Measurements from ENCODE around the gene GRHPR. TPM values are rescaled to one million over a fixed set of nuclear protein-coding genes. Genes with fewer than 3 reads are reported as not detected.

GRHPR gene
- total and polyA plus RNA-seq, 2 of the 4 experiments (the other 2 are of a cell fraction), result 182 to 191 TPM

GRCh38 chr9:37428345-37428744 lies 5.8 kb downstream of the GRHPR start:
- Histone ChIP-seq H3K18ac (ENCODE audit: low read depth, low read length) (no peak overlapping the region), H2AK9ac (replicated peaks; ENCODE audit: low read depth, low read length, poor library complexity) (no peak overlapping the region), H3K36me3 (ENCODE audit: control insufficient read depth, insufficient read depth, low read length) (peaks cover 45% of the 10 kb centered on the region), H3K4ac (ENCODE audit: low read depth, low read length) (no peak overlapping the region), H2BK15ac (ENCODE audit: low read depth, low read length) (no peak overlapping the region), H3K14ac (replicated peaks; ENCODE audit: low read depth, low read length) (no peak overlapping the region), H4K20me1 (ENCODE audit: insufficient read depth, low read length) (peaks cover 27% of the 10 kb centered on the region), H3K9me3 (ENCODE audit: control insufficient read depth, insufficient read depth, low read length) (no peaks in the 10 kb centered on the region), H3K56ac (ENCODE audit: extremely low read depth, insufficient read depth, low read length) (no peak overlapping the region), H3K79me1 (ENCODE audit: low read depth in 1 of 2, low read length in 2 of 2) (peaks cover 18 to 40% of the 10 kb centered on the region in 2 experiments), H3K27me3 (ENCODE audit: control insufficient read depth, insufficient read depth, low read length) (no peaks in the 10 kb centered on the region), H2AK5ac (ENCODE audit: low read depth, low read length) (no peak overlapping the region), H3K23ac (ENCODE audit: low read depth, low read length) (no peak overlapping the region), H2BK120ac (ENCODE audit: low read depth, low read length) (no peak overlapping the region), H3K4me2 (ENCODE audit: low read depth, low read length) (no peak overlapping the region), H3K4me1 (ENCODE audit: control insufficient read depth, insufficient read depth, low read length) (peaks cover 5% of the 10 kb centered on the region), H3K9me1 (ENCODE audit: insufficient read depth, low read length) (peaks cover 16% of the 10 kb centered on the region), H2BK5ac (ENCODE audit: low read depth, low read length, poor library complexity, severe bottlenecking) (no peak overlapping the region), H4K91ac (ENCODE audit: insufficient read depth, low read depth, low read length) (no peak overlapping the region), H3K4me3 (ENCODE audit: insufficient read depth, low read depth, low read length) (no peak overlapping the region), H4K5ac (ENCODE audit: low read depth, low read length) (no peak overlapping the region), H2AFZ (replicated peaks; ENCODE audit: low read length, poor library complexity) (no peak overlapping the region), H2BK20ac (ENCODE audit: low read depth, low read length) (no peak overlapping the region), H3K9ac (ENCODE audit: low read depth, low read length) (no peak overlapping the region), H4K8ac (ENCODE audit: low read depth in 2 of 2, low read length in 2 of 2) (no peak overlapping the region), H3K27ac (ENCODE audit: insufficient read depth, low read length) (no peak overlapping the region)
- intact Hi-C loops (cut with micrococcal nuclease) (no loop called here), in situ Hi-C loops (cut with MboI; ENCODE audit: low sequenced_read_pairs) (no loop called here), dilution Hi-C loops (cut with HindIII; ENCODE audit: low sequenced_read_pairs, unreplicated experiment) (no loop called here)
- no peak for TF ChIP-seq RCOR1 (IDR thresholded peaks at IDR 0.05; ENCODE audit: insufficient replicate concordance, low read length)
- no peak for TF ChIP-seq POLR2A (IDR thresholded peaks at IDR 0.05; ENCODE audit: low read depth, low read length)
- no peak for TF ChIP-seq RFX5 (IDR thresholded peaks at IDR 0.05; ENCODE audit: low read depth, low read length)
- TF ChIP-seq ELK1 (IDR thresholded peaks at IDR 0.05; ENCODE audit: borderline replicate concordance, low read depth, low read length), result no peak
- no peak for TF ChIP-seq BHLHE40 (IDR thresholded peaks at IDR 0.05; ENCODE audit: low read depth, low read length)
- no peak for TF ChIP-seq CHD1 (IDR thresholded peaks at IDR 0.05; ENCODE audit: low read depth, low read length)
- TF ChIP-seq FOS (IDR thresholded peaks at IDR 0.05; ENCODE audit: low read depth, low read length), result no peak
- no peak for TF ChIP-seq MAZ (IDR thresholded peaks at IDR 0.05; ENCODE audit: borderline replicate concordance, low read depth, low read length)
- TF ChIP-seq CEBPB (IDR thresholded peaks at IDR 0.05; ENCODE audit: low read depth, low read length), result no peak
- TF ChIP-seq RAD21 (IDR thresholded peaks at IDR 0.05; ENCODE audit: low read length), result no peak
- TF ChIP-seq NFE2L2 (IDR thresholded peaks at IDR 0.05; ENCODE audit: low read depth, low read length), result no peak
- no peak for TF ChIP-seq USF2 (IDR thresholded peaks at IDR 0.05; ENCODE audit: low read depth, low read length)
- TF ChIP-seq CTCF (conservative IDR thresholded peaks at IDR 0.05; ENCODE audit: low read depth, low read length), result no peak
- no peak for TF ChIP-seq MXI1 (IDR thresholded peaks at IDR 0.05; ENCODE audit: borderline replicate concordance, low read depth, low read length)
- TF ChIP-seq SMC3 (IDR thresholded peaks at IDR 0.05; ENCODE audit: low read depth, low read length), result no peak
- no peak for TF ChIP-seq MAFK (IDR thresholded peaks at IDR 0.05; ENCODE audit: low read depth, low read length)
- ChIA-PET CTCF (no interaction called here), POLR2A (ENCODE audit: unreplicated experiment) (no interaction called here)
- WGBS, 2 experiments (ENCODE audit: extremely low coverage in 2 of 2, insufficient read length in 1 of 2), result 100% methylated on average over 2 of the region's 14 CpGs; no CpG with 5 or more reads in 1 of the 2 experiments
- BruUV-seq (replicated peaks), result no TSS peak
- DNase-seq (no peak), ATAC-seq (ENCODE audit: low read depth) (no peak)
